DOHH2 (cell line): ENCODE data around the gene EFNA3.

Experiments used
- CTCF ChIP-seq: fragments of 200-600 bp; sonication (generic); IDR thresholded peaks from one replicate; pipeline ENCODE4 v1.5.1; 2014; ENCODE audit warnings: antibody characterized with exemption, mild to moderate bottlenecking, low read depth, low read length; ENCODE audit not compliant: poor library complexity, severe bottlenecking
- EZH2phosphoT487 ChIP-seq: fragments of 200-600 bp; sonication (generic); IDR thresholded peaks from 2 replicates; pipeline ENCODE4 v1.6.1; 2017; ENCODE audit warnings: borderline replicate concordance, mild to moderate bottlenecking, antibody characterized with exemption, low read length, moderate library complexity, mixed read lengths

- TF ChIP-seq CTCF = no peak
- TF ChIP-seq EZH2phosphoT487 = no peak
Measured at GRCh38 chr1:155062151-155062686, 16.4 kb upstream of the EFNA3 start.
